HepG2 (cell line): ENCODE measurements around the gene MOK. TPM values are rescaled to one million over a fixed set of nuclear protein-coding genes. Genes with fewer than 3 reads are reported as not detected.

Source experiments
- ATAC-seq: fragments of 200-7000 bp; cut with Tn5 transposase; 3 replicates; pipeline ENCODE4 v1.9.1; 2020; ENCODE audit warnings: mild to moderate bottlenecking, moderate library complexity
- BruUV-seq: library from RNA; stranded (reverse); fragments of 400-500 nt; replicated peaks from 2 replicates; lab custom pipeline; 2021; lab: Mats Ljungman, UMichigan
- CTCF ChIA-PET: fragments of 300-600 bp; formaldehyde crosslinking; extraction: SDS; loops from one replicate; lab custom pipeline; 2021; ENCODE audit warnings: low total read pairs, inconsistent platforms, low intra/inter-chr PET ratio; lab: Yijun Ruan, JAX
- POLR2A ChIA-PET: fragments of 350-600 bp; sonication (Branson Sonifier 250); formaldehyde crosslinking; loops from one replicate; lab custom pipeline; 2020; ENCODE audit warnings: antibody characterized with exemption, inconsistent platforms; lab: Yijun Ruan, JAX
- DNase-seq: peaks from one replicate; pipeline ENCODE4 v3.0.0-alpha.2; 2015; ENCODE audit warnings: low spot score
- FAIRE-seq: peaks from 3 replicates; lab custom pipeline; 2011; peaks lifted over from hg19 to GRCh38; lab: Jason Lieb, UNC
- H2AFZ ChIP-seq: one replicate; pipeline ENCODE4 v1.6.1; 2011; ENCODE audit warnings: low read length, inconsistent platforms
- H3K27ac ChIP-seq: fragments of 300-600 bp; 3 replicates; pipeline ENCODE4 v1.8.0; 2011; ENCODE audit warnings: mixed run types, mild to moderate bottlenecking, mixed read lengths, low read length, inconsistent platforms; ENCODE audit not compliant: insufficient read depth; ENCODE audit errors: extremely low read length
- H3K27me3 ChIP-seq, 2 experiments: fragments of 200-600 bp in 1 of 2; 2 replicates in 1 of 2; 3 replicates in 1 of 2; pipeline versions ENCODE4 v1.6.0 to v1.8.0; 2011; ENCODE audit warnings: low read length in 2 of 2, mild to moderate bottlenecking in 2 of 2, moderate library complexity in 2 of 2, inconsistent platforms in 1 of 2; ENCODE audit not compliant: insufficient read depth in 2 of 2, control insufficient read depth in 1 of 2
- H3K36me3 ChIP-seq, 2 experiments: fragments of 200-600 bp in 1 of 2; replicated peaks in 1 of 2; 2 replicates in 1 of 2; 3 replicates in 1 of 2; pipeline versions ENCODE4 v1.5.1 to v1.8.0; 2011; ENCODE audit warnings: low read length in 2 of 2, inconsistent platforms in 1 of 2; ENCODE audit not compliant: insufficient read depth in 2 of 2, control insufficient read depth in 1 of 2
- H3K4me1 ChIP-seq: 2 replicates; pipeline ENCODE4 v1.5.1; 2012; ENCODE audit warnings: low read length, inconsistent platforms; ENCODE audit not compliant: insufficient read depth
- H3K4me2 ChIP-seq: 2 replicates; pipeline ENCODE4 v1.6.0; 2011; ENCODE audit warnings: low read depth, low read length, inconsistent platforms
- H3K4me3 ChIP-seq, 3 experiments: fragments of 200-600 bp in 1 of 3; sonication (generic), shearing (Covaris generic) in 1 of 3; replicated peaks in 1 of 3; 2 replicates each; pipeline ENCODE4 v1.5.1; 2011 to 2016; ENCODE audit warnings: low read length in 3 of 3, inconsistent platforms in 2 of 3, low read depth in 2 of 3, mild to moderate bottlenecking in 2 of 3, control low read depth in 1 of 3, mixed read lengths in 1 of 3; ENCODE audit not compliant: insufficient read depth in 1 of 3
- H3K79me2 ChIP-seq: one replicate; pipeline ENCODE4 v1.6.1; 2011; ENCODE audit warnings: low read length, inconsistent platforms; ENCODE audit not compliant: insufficient read depth
- H3K9ac ChIP-seq: 2 replicates; pipeline ENCODE4 v1.6.0; 2011; ENCODE audit warnings: mild to moderate bottlenecking, low read depth, low read length, inconsistent platforms; ENCODE audit not compliant: insufficient read depth
- H3K9me3 ChIP-seq: 2 replicates; pipeline ENCODE4 v1.5.1; 2012; ENCODE audit warnings: mild to moderate bottlenecking, low read length
- H4K20me1 ChIP-seq: 2 replicates; pipeline ENCODE4 v1.6.0; 2011; ENCODE audit warnings: inconsistent platforms, mild to moderate bottlenecking, low read length, moderate library complexity; ENCODE audit not compliant: insufficient read depth
- ARID2 ChIP-seq: sonication (generic); formaldehyde crosslinking; IDR thresholded peaks from 2 replicates; pipeline ENCODE4 v1.8.1; 2022; ENCODE audit warnings: mild to moderate bottlenecking, missing genetic modification reagents, borderline replicate concordance
- EEA1 ChIP-seq: sonication (generic); formaldehyde crosslinking; IDR thresholded peaks from 2 replicates; pipeline ENCODE4 v1.5.1; 2020; ENCODE audit warnings: mild to moderate bottlenecking, missing genetic modification reagents, borderline replicate concordance
- KDM4B ChIP-seq: sonication (generic); formaldehyde crosslinking; IDR thresholded peaks from 2 replicates; pipeline ENCODE4 v1.4.0; 2020; ENCODE audit warnings: missing genetic modification reagents
- MAFG ChIP-seq: sonication (generic); formaldehyde crosslinking; IDR thresholded peaks from 2 replicates; pipeline ENCODE4 v1.5.1; 2020; ENCODE audit warnings: mild to moderate bottlenecking, missing genetic modification reagents
- NFATC3 ChIP-seq: sonication (generic); formaldehyde crosslinking; IDR thresholded peaks from 2 replicates; pipeline ENCODE4 v1.5.1; 2020; ENCODE audit warnings: mild to moderate bottlenecking, missing genetic modification reagents
- NR3C1 ChIP-seq: sonication (generic); formaldehyde crosslinking; IDR thresholded peaks from 2 replicates; pipeline ENCODE4 v1.4.0; 2020; ENCODE audit warnings: missing genetic modification reagents
- POLR2AphosphoS2 ChIP-seq: IDR thresholded peaks from 2 replicates; pipeline ENCODE4 v1.6.1; 2011; ENCODE audit warnings: low read depth, low read length, improper control_type of control experiment
- ZBTB3 ChIP-seq: sonication (generic); formaldehyde crosslinking; IDR thresholded peaks from 2 replicates; pipeline ENCODE4 v1.4.0; 2020; ENCODE audit warnings: low read depth, mild to moderate bottlenecking, moderate library complexity, missing genetic modification reagents, borderline replicate concordance
- ZNF230 ChIP-seq: sonication (generic); formaldehyde crosslinking; IDR thresholded peaks from 2 replicates; pipeline ENCODE4 v1.4.0; 2020; ENCODE audit warnings: mild to moderate bottlenecking, missing genetic modification reagents
- ZNF800 ChIP-seq: sonication (generic); formaldehyde crosslinking; IDR thresholded peaks from 2 replicates; pipeline ENCODE4 v1.4.0; 2020; ENCODE audit warnings: missing genetic modification reagents
- WGBS: methylation state at CpG from one replicate; pipeline ENCODE4 v1.1.6; 2017; ENCODE audit warnings: low lambda C conversion rate; 5-methylcytosine and 5-hydroxymethylcytosine counted together
- in situ Hi-C: cut with HindIII; loops from 2 replicates; pipeline ENCODE4 v1.10.0; 2017; ENCODE audit warnings: low pct_unique_long_range_greater_than_20kb; ENCODE audit not compliant: extremely low pct_ligation_motif_present
- intact Hi-C: fragments of 100-400 bp; cut with micrococcal nuclease; formaldehyde crosslinking; loops from one replicate; pipeline ENCODE4 v1.10.0; 2022; ENCODE audit not compliant: unreplicated experiment
- polyA plus RNA-seq, 8 experiments: library from polyadenylated mRNA; depleted of rRNA in 3 of 8; stranded (reverse) in 7 of 8; unstranded in 1 of 8; fragments of >200 nt; fragmentation: Illumina TruSeq in 4 of 8; extraction: Trizol in 4 of 8; gene quantifications; 2 replicates each; pipeline versions ENCODE4 v1.2.1 to v1.2.3, GENCODE V29; 2011 to 2016; ENCODE audit warnings: low read depth in 4 of 8, missing spikeins in 1 of 8, mixed read lengths in 1 of 8; ENCODE audit not compliant: insufficient read depth in 1 of 8
- total RNA-seq, 5 experiments: library from RNA; depleted of rRNA; stranded (reverse); fragments of >200 nt; fragmentation: Illumina TruSeq; extraction: Trizol; gene quantifications; 2 replicates each; pipeline ENCODE4 v1.2.3, GENCODE V29; 2016; ENCODE audit warnings: low read depth in 1 of 5
- TF ChIP-seq, protein P1 (sequence below): sonication (generic); formaldehyde crosslinking; IDR thresholded peaks from 2 replicates; pipeline ENCODE4 v1.9.0; 2022; ENCODE audit warnings: low read depth, missing genetic modification reagents
- TF ChIP-seq, protein P2 (sequence below): sonication (generic); formaldehyde crosslinking; IDR thresholded peaks from 2 replicates; pipeline ENCODE4 v1.4.0; 2020; ENCODE audit warnings: low read depth, mild to moderate bottlenecking, missing genetic modification reagents

MOK gene
- total and polyA plus RNA-seq, 2 of the 13 experiments (the other 11 are each of a cell fraction or from before 2014, with no cell fraction given): 15.3 to 16.9 TPM

GRCh38 chr14:102200690-102201352 is 104.1 kb downstream of the MOK start:
- H3K36me3 ChIP-seq: peaks cover 16 to 62% of the 10 kb centered on the region in 2 experiments
- intact Hi-C loops (no loop called here), in situ Hi-C loops (no loop called here)
- no peaks in the 10 kb centered on the region for H3K9me3 ChIP-seq
- no peak overlapping the region for H2AFZ ChIP-seq
- no peaks in the 10 kb centered on the region for H3K27me3 ChIP-seq
- BruUV-seq: no TSS peak
- no peak for FAIRE-seq
- no peak overlapping the region for H3K4me2 ChIP-seq
- ChIA-PET POLR2A (no interaction called here), CTCF (no interaction called here)
- 97% methylated on average over 9 of the region's 9 CpGs for WGBS
- 0 out of 2 replicates have a peak, but pooled peaks cover 1% of the 10 kb centered on the region for H3K4me1 ChIP-seq
- DNase-seq: no peak
- H4K20me1 ChIP-seq: no peaks in the 10 kb centered on the region
- H3K27ac ChIP-seq: no peak overlapping the region
- H3K9ac ChIP-seq: no peak overlapping the region
- H3K4me3 ChIP-seq: no peak overlapping the region
- peaks cover 24% of the 10 kb centered on the region for H3K79me2 ChIP-seq
- TF ChIP-seq NR3C1 (CRISPR knock-in tag) (no peak), ZBTB3 (no peak), ZNF230 (no peak), NFATC3 (CRISPR knock-in tag) (no peak), EEA1 (CRISPR knock-in tag) (no peak), POLR2AphosphoS2 (no peak)
- TF ChIP-seq, all 625 proteins: peak for 0
- ATAC-seq: no peak

DNA sequence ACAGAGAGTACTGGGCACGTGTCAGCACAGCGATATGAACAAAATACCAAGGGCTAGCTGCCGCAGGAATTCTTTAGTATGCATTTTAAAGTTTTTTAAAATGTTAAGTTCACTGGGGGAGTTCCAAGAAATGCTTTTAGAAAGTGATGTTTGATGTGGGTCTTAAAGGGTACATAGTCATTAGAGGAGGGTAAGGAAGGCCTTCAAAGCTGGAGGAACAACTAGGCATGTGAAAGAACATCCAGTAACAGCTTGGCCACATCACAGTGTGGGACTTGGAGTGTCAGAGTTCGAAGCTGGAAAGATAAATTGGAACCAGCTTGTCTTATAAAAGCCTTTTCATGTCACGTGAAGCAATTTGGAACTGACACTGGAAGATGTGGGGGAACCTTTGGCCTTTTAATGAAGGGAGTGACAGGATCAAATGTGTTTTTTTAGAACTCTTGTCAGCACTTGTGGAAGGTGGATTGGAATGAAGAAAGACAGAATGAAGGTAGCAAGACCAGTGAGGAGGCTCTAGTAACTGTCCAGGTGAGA is 107.6 kb downstream of the MOK start:
- no peak overlapping the region for H3K4me2 ChIP-seq
- FAIRE-seq (no peak), DNase-seq (no peak), ATAC-seq (no peak)
- intact Hi-C loops (no loop called here), in situ Hi-C loops (no loop called here)
- H3K36me3 ChIP-seq: peaks cover 9 to 57% of the 10 kb centered on the region in 2 experiments
- peaks cover 33% of the 10 kb centered on the region for H3K4me1 ChIP-seq
- H3K4me3 ChIP-seq: no peak overlapping the region
- peaks cover 31% of the 10 kb centered on the region for H3K79me2 ChIP-seq
- no peak overlapping the region for H3K9ac ChIP-seq
- no peak overlapping the region for H3K27ac ChIP-seq
- ChIA-PET CTCF (no interaction called here), POLR2A (no interaction called here)
- H3K27me3 ChIP-seq: no peaks in the 10 kb centered on the region
- BruUV-seq: no TSS peak
- no peak overlapping the region for H2AFZ ChIP-seq
- WGBS: 96% methylated on average over 5 of the region's 5 CpGs
- no peaks in the 10 kb centered on the region for H4K20me1 ChIP-seq
- no peaks in the 10 kb centered on the region for H3K9me3 ChIP-seq
- TF ChIP-seq KDM4B (CRISPR knock-in tag) (no peak), MAFG (CRISPR knock-in tag) (no peak), ZNF800 (CRISPR knock-in tag) (no peak), ARID2 (CRISPR knock-in tag) (no peak)
- TF ChIP-seq, protein P1, sequence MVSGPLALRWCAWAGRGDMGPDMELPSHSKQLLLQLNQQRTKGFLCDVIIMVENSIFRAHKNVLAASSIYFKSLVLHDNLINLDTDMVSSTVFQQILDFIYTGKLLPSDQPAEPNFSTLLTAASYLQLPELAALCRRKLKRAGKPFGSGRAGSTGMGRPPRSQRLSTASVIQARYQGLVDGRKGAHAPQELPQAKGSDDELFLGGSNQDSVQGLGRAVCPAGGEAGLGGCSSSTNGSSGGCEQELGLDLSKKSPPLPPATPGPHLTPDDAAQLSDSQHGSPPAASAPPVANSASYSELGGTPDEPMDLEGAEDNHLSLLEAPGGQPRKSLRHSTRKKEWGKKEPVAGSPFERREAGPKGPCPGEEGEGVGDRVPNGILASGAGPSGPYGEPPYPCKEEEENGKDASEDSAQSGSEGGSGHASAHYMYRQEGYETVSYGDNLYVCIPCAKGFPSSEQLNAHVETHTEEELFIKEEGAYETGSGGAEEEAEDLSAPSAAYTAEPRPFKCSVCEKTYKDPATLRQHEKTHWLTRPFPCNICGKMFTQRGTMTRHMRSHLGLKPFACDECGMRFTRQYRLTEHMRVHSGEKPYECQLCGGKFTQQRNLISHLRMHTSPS (CRISPR knock-in tag): no peak
- TF ChIP-seq, protein P2, sequence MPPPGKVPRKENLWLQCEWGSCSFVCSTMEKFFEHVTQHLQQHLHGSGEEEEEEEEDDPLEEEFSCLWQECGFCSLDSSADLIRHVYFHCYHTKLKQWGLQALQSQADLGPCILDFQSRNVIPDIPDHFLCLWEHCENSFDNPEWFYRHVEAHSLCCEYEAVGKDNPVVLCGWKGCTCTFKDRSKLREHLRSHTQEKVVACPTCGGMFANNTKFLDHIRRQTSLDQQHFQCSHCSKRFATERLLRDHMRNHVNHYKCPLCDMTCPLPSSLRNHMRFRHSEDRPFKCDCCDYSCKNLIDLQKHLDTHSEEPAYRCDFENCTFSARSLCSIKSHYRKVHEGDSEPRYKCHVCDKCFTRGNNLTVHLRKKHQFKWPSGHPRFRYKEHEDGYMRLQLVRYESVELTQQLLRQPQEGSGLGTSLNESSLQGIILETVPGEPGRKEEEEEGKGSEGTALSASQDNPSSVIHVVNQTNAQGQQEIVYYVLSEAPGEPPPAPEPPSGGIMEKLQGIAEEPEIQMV (CRISPR knock-in tag): no peak
